Hepatic stellate cell (primary cell): ENCODE results near the gene NKAIN4.

Experiments
- DNase-seq: peaks from one replicate; pipeline ENCODE4 v3.0.0; 2011; ENCODE audit warnings: low spot score

Gene NKAIN4

GRCh38 chr20:63254232-63254605, at the start of gene NKAIN4:
TSS of gene NKAIN4 (minus strand) at chr20:63254463. CDS start at chr20:63254450, 13 bp downstream.
- DNase-seq: no peak

DNA sequence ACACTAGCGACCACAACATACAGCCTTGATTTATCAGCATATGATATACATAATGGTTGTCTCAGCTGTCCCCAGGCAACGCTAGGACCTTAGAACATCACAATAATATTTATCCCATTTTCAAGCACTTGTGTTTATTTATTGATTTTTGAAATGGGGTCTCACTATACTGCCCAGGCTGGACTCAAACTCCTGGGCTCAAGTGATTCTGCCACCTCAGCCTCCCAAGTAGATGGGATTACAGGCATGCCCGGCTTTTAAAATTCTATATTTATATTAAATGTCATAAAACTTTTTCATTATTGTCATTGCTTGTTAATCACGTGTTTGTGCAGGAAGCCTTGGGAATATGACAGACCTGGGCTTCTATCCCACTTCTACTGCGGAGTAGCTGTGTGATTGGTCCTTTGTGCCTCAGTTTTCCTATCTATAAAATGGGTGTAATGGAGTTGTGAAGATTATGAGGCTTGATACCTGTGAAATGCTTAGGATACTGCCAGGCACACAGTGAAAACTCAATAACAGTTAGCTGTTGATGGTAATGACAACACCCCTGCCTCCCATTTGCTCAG, 48.9 kb upstream of the NKAIN4 start:
- DNase-seq: no peak

DNA sequence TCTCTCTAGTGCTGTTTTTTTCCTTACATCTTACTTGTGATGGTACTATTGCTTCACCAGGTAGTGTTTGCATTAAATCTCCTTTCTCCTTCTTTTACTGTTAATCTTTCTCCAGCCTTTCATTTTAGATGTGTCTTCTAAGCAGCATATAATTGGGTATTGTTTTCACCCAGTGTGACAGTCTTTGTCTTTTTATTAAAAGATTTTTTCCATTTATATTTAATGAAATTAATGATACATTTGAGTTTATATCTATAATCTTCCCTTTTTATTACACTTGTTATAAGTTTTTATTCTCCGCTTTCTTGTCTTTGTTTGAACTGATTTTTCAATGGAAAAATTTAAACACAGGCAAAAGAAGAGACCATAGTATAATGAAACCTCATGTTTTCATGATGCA, 47.4 kb upstream of the NKAIN4 start:
- DNase-seq: no peak

DNA sequence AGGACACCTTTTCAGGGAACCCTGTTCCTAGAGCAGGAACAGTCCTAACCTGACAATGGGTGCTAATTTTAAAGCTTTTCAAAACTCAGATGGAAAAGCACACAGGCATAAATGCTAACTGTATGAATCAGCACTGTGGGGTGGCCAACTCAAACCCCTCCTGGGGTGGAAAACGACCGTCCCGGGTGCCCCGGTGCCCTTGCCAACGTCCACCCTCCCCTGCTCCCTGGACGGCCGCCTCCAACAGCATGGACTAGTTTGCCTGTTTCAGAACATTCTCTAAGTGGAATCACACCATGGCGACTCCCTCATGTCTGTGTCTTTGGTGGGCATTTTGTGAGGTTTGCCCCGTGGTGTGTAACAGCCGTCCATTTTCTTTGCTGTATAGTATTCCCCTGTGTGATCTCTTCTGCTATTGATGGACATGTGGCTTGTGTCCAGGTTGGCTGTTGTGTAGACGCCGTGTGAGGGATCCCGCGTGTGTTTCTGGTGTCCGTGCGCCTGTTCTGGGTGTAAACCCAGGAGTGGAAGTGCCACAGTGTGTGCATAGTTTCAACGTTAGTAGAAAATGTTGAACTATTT, 44.6 kb upstream of the NKAIN4 start:
- no peak for DNase-seq

GRCh38 chr20:63297796-63298572, 43.7 kb upstream of the NKAIN4 start:
- no peak for DNase-seq

DNA sequence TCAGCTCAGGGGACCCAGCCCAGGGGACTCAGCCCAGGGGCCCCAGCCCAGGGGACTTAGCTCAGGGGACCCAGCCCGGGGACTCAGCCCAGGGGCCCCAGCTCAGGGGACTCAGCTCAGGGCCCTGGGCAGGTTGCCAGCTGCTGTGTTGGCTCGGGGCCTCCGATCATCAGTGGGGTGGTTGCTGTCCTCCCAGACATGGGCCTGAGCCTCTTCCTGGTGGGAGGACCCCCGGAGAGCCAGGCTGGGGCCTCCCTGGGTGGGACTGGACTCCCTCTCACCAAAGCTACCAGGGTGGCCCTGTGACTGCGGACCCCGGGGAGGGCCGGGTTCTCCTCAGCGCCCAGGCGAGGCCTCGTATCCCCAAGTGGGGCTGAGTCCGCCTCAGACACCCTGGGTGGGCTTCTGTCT, 43.1 kb upstream of the NKAIN4 start:
- DNase-seq: no peak

GRCh38 chr20:63296531-63297299, 42.5 kb upstream of the NKAIN4 start:
- no peak for DNase-seq

GRCh38 chr20:63295846-63296245, 41.6 kb upstream of the NKAIN4 start:
- DNase-seq: no peak

DNA sequence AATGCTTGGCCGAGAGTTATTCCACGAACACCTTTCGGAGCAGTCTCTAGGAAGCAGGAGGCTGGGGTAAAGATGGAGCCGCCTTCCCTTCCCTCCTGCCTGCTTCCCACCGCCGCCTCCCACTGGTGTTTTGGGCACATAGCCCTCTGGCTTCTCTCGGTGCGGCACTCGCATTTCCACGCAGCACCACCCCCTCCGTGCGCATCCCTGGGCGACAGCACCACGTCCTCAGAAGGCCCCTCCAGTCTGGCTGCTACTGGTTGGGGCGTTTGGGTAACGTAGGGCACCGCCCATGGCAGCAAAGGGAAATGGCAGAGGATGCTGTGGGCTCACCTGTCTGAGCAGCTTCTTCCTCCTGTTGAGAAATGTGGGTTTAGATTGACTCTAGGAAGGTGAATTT, 41.2 kb upstream of the NKAIN4 start:
- no peak for DNase-seq

GRCh38 chr20:63295018-63295417, 40.8 kb upstream of the NKAIN4 start:
- DNase-seq: no peak

GRCh38 chr20:63294536-63294900, 40.3 kb upstream of the NKAIN4 start:
- no peak for DNase-seq

DNA sequence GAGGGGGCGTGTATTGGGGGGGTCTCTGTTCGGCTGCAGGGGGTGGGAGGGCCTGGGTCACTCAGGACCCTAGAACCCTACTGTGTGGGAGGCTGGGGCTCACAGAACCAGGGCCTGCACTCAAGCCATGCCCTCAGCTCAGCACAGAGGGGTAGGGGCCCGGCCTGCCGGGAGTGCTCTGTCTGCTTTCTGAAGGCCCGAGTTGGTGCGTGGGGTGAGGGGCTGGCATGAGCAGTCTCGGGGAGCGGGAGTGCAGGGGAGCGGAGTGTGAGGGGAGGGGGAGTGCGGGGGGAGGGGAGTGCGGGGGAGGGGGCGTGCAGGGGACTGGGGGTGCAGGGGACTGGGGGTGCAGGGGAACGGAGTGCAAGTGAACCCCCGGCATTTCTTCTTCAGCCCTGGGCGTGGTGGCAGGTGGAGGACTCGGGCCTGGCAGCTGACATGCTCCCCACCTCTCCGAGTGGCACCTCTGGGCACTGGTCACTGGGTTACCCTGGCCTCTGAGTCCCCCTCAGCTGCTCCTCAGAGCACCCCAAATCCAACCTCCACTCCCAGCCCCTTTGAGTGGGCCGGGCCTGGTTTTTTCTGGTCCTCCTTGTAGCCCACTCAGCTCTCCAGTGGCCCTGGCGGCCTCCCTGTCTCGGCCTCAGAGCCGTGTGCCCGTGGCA, 39.7 kb upstream of the NKAIN4 start:
- DNase-seq: no peak

GRCh38 chr20:63293456-63293855, 39.2 kb upstream of the NKAIN4 start:
- DNase-seq: no peak

DNA sequence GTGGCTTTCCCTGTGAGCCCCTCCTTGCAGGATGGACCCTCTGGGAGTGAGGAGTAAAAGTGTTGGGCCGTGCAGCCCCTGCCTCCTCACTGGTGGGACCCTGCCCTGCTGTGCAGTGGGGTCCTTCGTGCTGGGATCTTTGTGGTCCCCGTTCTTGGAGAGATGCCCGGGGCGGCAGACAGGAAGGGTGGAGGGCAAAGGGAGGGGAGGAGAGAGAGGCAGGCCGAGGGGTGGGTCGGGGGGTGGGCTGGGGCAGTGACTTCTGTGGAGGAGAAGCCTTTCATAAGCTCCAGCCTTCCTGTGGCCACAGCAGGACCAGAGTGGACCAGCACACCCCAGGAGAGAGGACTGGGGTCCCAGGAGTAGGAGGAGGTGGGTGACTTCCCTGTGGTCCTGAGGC, 38.6 kb upstream of the NKAIN4 start, which contains the start of gene COL20A1:
Gene COL20A1, plus strand, starts transcription at position 283 of the 400 bp plus-strand sequence. CDS start 1,922 bp downstream, outside the sequence.
- no peak for DNase-seq

DNA sequence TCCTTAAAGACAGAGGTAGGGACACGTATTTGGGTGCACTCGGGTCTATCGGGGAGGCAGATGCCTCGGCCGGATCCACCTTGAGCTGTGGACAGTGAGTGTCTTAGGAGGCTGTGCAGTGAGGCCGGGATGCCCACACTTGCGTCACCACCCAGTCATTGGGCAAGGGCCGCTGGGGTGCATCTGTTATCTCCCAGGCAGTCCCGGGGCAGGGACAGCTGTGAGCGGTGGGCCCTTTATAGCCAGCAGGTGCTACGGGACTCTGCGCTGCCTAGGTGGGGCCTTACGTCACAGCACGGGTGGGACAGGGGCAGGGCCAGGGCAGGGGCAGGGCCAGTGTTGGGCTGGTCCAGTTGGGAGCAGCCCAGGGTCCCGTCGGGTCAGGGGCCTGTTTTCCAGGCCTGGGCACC, 38.0 kb upstream of the NKAIN4 start:
- no peak for DNase-seq

DNA sequence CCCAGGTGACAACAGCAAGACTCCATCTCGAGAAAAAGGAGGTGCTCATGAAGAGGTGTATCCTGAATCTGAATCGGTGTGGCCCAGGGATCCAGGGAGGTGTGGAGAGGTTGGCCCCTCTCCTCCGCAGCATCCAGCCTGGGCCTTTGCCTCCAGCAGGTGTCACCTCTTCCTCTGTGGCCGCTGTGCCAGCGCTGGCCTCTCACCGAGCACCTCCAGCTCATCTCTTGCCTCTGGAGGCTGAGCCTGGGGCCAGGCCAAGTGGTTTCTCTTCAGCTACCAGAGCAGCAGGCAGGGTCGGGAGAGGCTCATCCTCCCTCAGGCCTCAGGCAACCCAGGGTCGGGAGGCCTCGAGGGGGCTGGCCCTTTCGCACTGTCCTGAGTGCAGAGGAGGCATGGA, 37.5 kb upstream of the NKAIN4 start:
- DNase-seq: no peak

- DNase-seq: peak; percentile 83
These were observed 36.6 kb upstream of the NKAIN4 start for GRCh38 chr20:63290677-63291472.

DNA sequence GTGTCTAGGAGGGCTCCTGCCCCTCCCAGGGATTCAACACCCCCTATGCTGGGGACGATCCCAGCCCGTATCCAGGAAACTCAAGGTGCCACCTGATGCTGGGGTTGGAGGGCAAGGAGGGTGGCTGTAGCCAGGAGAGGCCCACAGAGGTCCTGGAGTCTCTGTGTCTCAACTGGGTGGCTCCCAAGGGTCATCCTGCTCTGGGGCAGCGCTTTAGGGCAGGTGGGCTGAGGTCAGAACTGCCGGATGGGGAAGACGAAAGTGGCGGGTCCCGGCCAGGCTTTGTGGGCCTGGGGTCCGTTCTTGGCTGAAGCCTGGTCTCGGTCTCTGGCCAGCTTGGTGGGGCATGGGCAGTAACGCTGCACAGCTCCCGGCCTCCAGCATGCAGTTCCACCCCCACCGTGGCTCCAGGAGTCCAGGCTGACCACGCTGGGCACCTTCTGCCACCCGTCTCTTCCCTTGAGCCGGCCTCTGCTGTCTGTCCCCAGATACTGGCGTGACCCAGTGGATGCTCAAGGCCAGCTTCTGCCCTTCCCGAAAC, 35.9 kb upstream of the NKAIN4 start:
- no peak for DNase-seq

DNA sequence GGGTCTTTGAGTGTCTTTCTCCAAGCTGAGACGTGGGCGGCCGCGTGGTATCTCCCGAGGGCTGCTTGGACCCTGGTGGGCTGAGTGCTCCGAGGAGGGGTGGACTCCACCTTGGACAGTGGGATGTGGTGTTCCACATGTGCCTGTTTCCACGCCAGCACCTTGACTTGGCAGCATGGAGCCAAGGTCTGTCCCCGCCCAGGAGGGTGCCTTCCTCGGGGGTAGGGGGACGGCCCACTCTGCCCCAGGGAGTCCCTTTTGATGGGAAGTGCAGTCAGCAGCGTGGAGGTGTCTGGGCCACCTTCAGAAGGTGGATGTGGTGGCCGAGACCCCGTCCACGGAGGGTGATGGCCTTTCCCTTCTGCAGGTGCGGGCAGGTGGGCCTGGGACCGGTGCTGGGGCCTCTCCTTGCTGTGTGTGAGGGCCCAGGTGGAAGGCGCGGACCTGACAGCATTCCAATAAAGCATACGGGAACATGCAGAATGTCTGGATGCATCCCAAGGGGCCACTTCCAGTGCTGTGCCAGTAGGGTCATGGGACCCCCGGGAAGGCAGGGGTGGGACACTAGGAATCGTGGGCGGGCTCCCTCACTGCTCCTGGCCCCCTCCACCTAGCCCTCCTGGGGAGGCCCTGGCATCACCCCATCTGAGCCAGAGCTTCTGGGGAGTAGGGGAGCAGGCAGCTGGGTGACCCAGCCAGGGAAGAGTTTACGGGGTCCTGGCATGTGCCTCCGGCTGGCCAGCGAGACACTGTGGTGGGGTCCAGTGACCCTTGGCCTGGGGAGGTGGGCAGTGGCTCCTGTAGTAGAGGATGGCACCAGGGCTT, 35.3 kb upstream of the NKAIN4 start:
- DNase-seq: no peak

GRCh38 chr20:63288581-63289251, 34.5 kb upstream of the NKAIN4 start:
- DNase-seq: no peak
